Measurements from ENCODE around the gene IFNA16.
"Not testable (repeated sequence)": the region's sequence is repeated elsewhere in the genome, so short reads cannot be mapped to it uniquely, and the experiment has no call there.

IFNA16 gene
- total RNA-seq = 0 reads per million in 3 experiments

GRCh38 chr9:21217211-21217610 is at the start of gene IFNA16:
TSS of gene IFNA16 (minus strand) at chr9:21217311. CDS start at chr9:21217305, 6 bp downstream.
- not testable (repeated sequence) for DNase-seq

DNA sequence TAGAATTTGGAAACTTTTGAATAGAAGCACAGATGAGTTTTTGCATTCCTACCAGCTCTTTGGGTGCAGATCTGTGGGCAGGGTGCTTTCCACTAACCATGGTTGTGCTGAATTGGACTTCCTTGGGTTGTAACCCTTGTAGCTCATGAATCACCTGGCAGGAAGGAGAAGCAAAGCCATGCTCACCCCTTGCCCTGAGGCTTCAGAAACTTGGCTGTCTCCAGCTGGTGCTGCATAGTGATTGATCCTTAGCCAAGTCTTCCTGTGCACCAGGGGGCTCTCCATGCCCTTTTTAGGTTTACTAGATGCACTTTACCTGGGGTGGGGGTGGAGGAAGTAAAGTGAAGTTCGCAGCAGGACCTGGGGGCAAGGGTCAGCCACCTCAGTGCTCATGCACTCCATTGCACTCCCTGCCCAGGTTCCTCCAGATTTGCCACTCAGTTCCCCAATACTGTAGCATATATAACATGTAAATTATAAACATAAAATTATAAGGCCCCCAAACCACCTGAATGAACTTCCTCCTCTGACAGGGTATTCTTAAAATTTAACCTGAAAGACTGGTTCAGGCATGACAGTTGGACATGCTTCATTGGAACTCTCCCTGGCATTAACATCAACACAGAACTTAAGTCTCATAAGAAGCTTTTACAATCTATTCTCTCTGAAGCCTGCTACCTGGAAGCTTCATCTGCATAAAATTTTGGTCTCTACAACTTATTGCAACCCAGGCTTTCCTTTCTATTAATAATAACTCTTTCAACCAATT is 48.5 kb upstream of the IFNA16 start:
- no peak for DNase-seq

- no peak for DNase-seq
These were observed 38.6 kb upstream of the IFNA16 start for GRCh38 chr9:21255538-21256212.

- peak; percentile 14 for DNase-seq
These were observed 35.8 kb upstream of the IFNA16 start for GRCh38 chr9:21252721-21253547.

- no peak for DNase-seq
These were observed 34.5 kb upstream of the IFNA16 start for GRCh38 chr9:21251638-21252037.

DNA sequence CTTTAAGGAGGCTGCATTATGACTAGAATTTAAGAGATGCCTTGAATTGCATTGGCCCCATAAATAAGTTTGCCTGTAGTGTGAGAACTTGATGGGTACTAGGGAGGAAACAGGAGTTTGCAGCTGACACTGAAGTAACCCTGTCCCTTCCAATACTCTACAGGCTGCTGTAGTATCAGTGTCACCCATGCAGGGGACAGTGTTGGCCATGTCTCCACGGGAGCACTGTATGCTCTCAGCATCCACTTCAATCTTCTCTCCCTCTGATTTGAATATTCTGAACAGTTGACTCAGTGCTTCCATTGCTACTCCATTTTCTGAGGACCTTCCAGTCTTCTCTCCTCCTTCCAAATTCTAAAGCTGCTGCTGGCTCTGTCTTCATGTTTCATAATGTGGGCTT is 34.1 kb upstream of the IFNA16 start:
- no peak for DNase-seq

GRCh38 chr9:21244836-21245235 is 27.7 kb upstream of the IFNA16 start:
- no peak for DNase-seq

- no peak for DNase-seq
These were observed 22.8 kb upstream of the IFNA16 start, which contains the start of gene IFNA14 for GRCh38 chr9:21239911-21240310. TSS of gene IFNA14 (minus strand) at chr9:21240005. CDS start at chr9:21239935, 70 bp downstream.

- DNase-seq = not testable (repeated sequence)
These were observed 19.2 kb upstream of the IFNA16 start for GRCh38 chr9:21236360-21236714.

GRCh38 chr9:21235468-21236359 is 18.6 kb upstream of the IFNA16 start:
- peak; percentile 16 for DNase-seq

DNA sequence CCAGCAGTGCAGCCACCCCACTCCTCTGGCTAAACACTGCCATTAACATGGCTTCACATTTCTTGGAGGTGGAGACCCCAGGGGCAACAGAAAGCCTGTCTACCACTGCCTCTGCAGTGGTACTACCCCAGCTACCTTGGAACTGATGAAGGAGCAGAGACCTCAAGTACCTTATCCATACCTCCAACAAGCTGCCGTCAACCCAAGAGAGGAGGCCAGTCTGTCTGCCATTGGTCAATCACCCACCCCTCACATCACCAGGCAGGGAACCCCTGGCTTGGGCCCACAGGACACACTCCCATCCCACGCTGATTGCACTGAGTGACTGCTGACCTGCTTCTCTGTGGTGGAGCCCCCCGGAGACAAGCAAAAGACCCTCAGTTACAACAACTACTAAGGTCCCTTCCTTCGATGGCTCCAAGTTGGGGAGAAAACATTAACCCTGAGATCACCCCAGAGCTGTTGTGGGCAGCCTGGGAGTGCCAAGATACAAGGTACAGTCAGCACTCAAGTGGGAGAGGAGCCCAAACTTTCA is 17.1 kb upstream of the IFNA16 start:
- DNase-seq = no peak

GRCh38 chr9:21233258-21233657 is 16.1 kb upstream of the IFNA16 start:
- DNase-seq = no peak

- no peak for DNase-seq
These were observed 11.0 kb upstream of the IFNA16 start, which contains the start of gene IFNA17 for GRCh38 chr9:21228122-21228521. TSS of gene IFNA17 (minus strand) at chr9:21228222. CDS start at chr9:21228173, 49 bp downstream.

- DNase-seq = not testable (repeated sequence)
These were observed 3.4 kb downstream of the IFNA16 start for GRCh38 chr9:21213411-21214326.

- DNase-seq = not testable (repeated sequence)
These were observed 5.0 kb downstream of the IFNA16 start for GRCh38 chr9:21212160-21212559.

- not testable (repeated sequence) for DNase-seq
These were observed 6.3 kb downstream of the IFNA16 start for GRCh38 chr9:21210782-21211181.

- no peak for DNase-seq
These were observed 6.8 kb downstream of the IFNA16 start for GRCh38 chr9:21210311-21210710.

- not testable (repeated sequence) for DNase-seq
These were observed 10.1 kb downstream of the IFNA16 start, which contains the start of gene IFNA10 for GRCh38 chr9:21207043-21207442. TSS of gene IFNA10 (minus strand) at chr9:21207143. CDS start at chr9:21207097, 46 bp downstream.

DNA sequence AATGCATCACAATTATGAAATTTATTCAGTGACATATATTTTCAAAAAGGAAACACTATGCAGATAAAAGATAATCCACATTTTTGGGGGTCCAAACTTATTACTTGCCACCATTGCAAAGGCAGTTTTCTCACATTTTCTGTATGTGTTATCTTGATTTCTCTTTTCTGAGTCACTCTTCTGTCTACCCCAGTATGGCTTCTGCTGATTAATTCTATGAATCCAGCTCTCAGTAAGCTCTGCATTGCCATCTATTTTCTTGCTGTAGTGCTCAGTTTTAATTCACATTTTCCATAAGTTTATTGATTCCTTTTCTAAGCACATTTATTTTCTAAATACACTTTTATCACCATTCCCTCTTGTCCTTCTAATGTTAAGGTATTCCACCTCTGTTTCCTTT is 11.9 kb downstream of the IFNA16 start:
- no peak for DNase-seq

DNA sequence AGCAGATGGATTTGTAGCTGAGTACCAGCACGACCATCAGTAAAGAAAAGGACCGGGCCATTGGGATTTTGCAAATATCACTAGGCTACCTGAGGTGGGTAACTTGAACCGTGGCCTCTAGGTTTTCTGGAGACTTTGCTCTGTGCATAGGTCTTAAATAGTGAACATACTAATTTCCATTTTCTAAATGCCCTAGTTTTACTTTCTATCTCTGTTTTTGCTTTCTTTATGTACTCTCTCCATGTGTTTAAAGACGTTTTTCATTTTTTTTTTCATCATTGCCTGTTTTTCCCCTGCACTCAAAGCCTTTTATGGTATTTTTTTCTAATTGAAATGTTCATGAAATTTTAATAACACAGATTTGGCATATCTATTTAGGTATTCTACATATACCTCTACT is 15.0 kb downstream of the IFNA16 start, which contains the start of gene IFNA7:
Gene IFNA7, minus strand, starts transcription at position 101 of the 400 bp plus-strand sequence. Its CDS starts 40 bp downstream, at position 61.
- DNase-seq = not testable (repeated sequence)

All from central memory CD4-positive, alpha-beta T cell (primary cell).